HEK293 (cell line): ENCODE measurements around the gene RBBP5.

Experiments used
- BCL11A ChIP-seq: fragments of 450-650 bp; formaldehyde crosslinking; IDR thresholded peaks from 2 replicates; pipeline ENCODE4 v1.5.1; 2016; ENCODE audit warnings: low read depth, missing biosample characterization, missing genetic modification characterization
- BCL11B ChIP-seq: fragments of 450-650 bp; formaldehyde crosslinking; IDR thresholded peaks from 2 replicates; pipeline ENCODE4 v1.5.1; 2016; ENCODE audit warnings: low read depth, missing biosample characterization, missing genetic modification characterization
- CTCF ChIP-seq: fragments of 450-650 bp; formaldehyde crosslinking; IDR thresholded peaks from 2 replicates; pipeline ENCODE4 v1.5.1; 2016; ENCODE audit warnings: missing biosample characterization, missing genetic modification characterization
- KLF17 ChIP-seq: fragments of 450-650 bp; formaldehyde crosslinking; IDR thresholded peaks from 2 replicates; pipeline ENCODE4 v1.5.1; 2016; ENCODE audit warnings: missing biosample characterization, missing genetic modification characterization
- MYNN ChIP-seq: fragments of 450-650 bp; formaldehyde crosslinking; IDR thresholded peaks from 2 replicates; pipeline ENCODE4 v1.5.1; 2016; ENCODE audit warnings: missing biosample characterization, missing genetic modification characterization, borderline replicate concordance
- PRDM10 ChIP-seq: fragments of 450-650 bp; formaldehyde crosslinking; IDR thresholded peaks from 2 replicates; pipeline ENCODE4 v1.5.1; 2016; ENCODE audit warnings: missing biosample characterization, missing genetic modification characterization
- SP2 ChIP-seq: fragments of 450-650 bp; formaldehyde crosslinking; IDR thresholded peaks from 2 replicates; pipeline ENCODE4 v1.5.1; 2016; ENCODE audit warnings: missing biosample characterization, missing genetic modification characterization
- TRIM28 ChIP-seq: IDR thresholded peaks from 2 replicates; pipeline ENCODE4 v1.6.1; 2011; ENCODE audit warnings: low read length, control low read depth, borderline replicate concordance
- ZBTB44 ChIP-seq: fragments of 450-650 bp; IDR thresholded peaks from 2 replicates; pipeline ENCODE4 v1.5.1; 2018; ENCODE audit warnings: missing biosample characterization, mild to moderate bottlenecking, missing genetic modification characterization
- ZFP69B ChIP-seq: fragments of 450-650 bp; formaldehyde crosslinking; IDR thresholded peaks from 2 replicates; pipeline ENCODE4 v1.5.1; 2016; ENCODE audit warnings: missing biosample characterization, missing genetic modification characterization
- ZNF112 ChIP-seq: fragments of 450-650 bp; formaldehyde crosslinking; IDR thresholded peaks from 2 replicates; pipeline ENCODE4 v1.5.0; 2017; ENCODE audit warnings: missing biosample characterization, missing genetic modification characterization
- ZNF132 ChIP-seq: fragments of 450-650 bp; formaldehyde crosslinking; IDR thresholded peaks from 2 replicates; pipeline ENCODE4 v1.5.1; 2017; ENCODE audit warnings: missing biosample characterization, missing genetic modification characterization, borderline replicate concordance
- ZNF140 ChIP-seq: fragments of 450-650 bp; formaldehyde crosslinking; IDR thresholded peaks from 2 replicates; pipeline ENCODE4 v1.5.1; 2016; ENCODE audit warnings: missing biosample characterization, missing genetic modification characterization
- ZNF2 ChIP-seq: fragments of 450-650 bp; formaldehyde crosslinking; IDR thresholded peaks from 2 replicates; pipeline ENCODE4 v1.5.1; 2016; ENCODE audit warnings: missing biosample characterization, missing genetic modification characterization
- ZNF214 ChIP-seq: fragments of 450-650 bp; formaldehyde crosslinking; IDR thresholded peaks from 2 replicates; pipeline ENCODE4 v1.5.1; 2017; ENCODE audit warnings: missing biosample characterization, mild to moderate bottlenecking, missing genetic modification characterization, borderline replicate concordance
- ZNF274 ChIP-seq, 2 experiments: fragments of 200-500 bp in 1 of 2; fragments of 450-650 bp in 1 of 2; sonication (Bioruptor generic) in 1 of 2; formaldehyde crosslinking in 1 of 2; IDR thresholded peaks; 2 replicates each; pipeline versions ENCODE4 v1.5.1 to v1.6.1; 2014 to 2016; ENCODE audit warnings: borderline replicate concordance in 1 of 2, inconsistent platforms in 1 of 2, low read length in 1 of 2, missing biosample characterization in 1 of 2, missing genetic modification characterization in 1 of 2
- ZNF280C ChIP-seq: fragments of 450-650 bp; formaldehyde crosslinking; IDR thresholded peaks from 2 replicates; pipeline ENCODE4 v1.5.1; 2016; ENCODE audit warnings: missing biosample characterization, missing genetic modification characterization
- ZNF341 ChIP-seq: fragments of 450-650 bp; formaldehyde crosslinking; IDR thresholded peaks from 2 replicates; pipeline ENCODE4; 2016; ENCODE audit warnings: low read depth, missing biosample characterization, missing genetic modification characterization
- ZNF362 ChIP-seq: fragments of 450-650 bp; formaldehyde crosslinking; IDR thresholded peaks from 2 replicates; pipeline ENCODE4 v1.5.1; 2016; ENCODE audit warnings: missing biosample characterization, missing genetic modification characterization
- ZNF391 ChIP-seq: fragments of 450-650 bp; formaldehyde crosslinking; IDR thresholded peaks from 2 replicates; pipeline ENCODE4 v1.5.1; 2016; ENCODE audit warnings: low read depth, missing biosample characterization, missing genetic modification characterization, borderline replicate concordance
- ZNF473 ChIP-seq: fragments of 450-650 bp; formaldehyde crosslinking; IDR thresholded peaks from 2 replicates; pipeline ENCODE4 v1.5.1; 2017; ENCODE audit warnings: missing biosample characterization, missing genetic modification characterization
- ZNF48 ChIP-seq: fragments of 450-650 bp; formaldehyde crosslinking; IDR thresholded peaks from 2 replicates; pipeline ENCODE4 v1.5.1; 2016; ENCODE audit warnings: missing biosample characterization, missing genetic modification characterization
- ZNF660 ChIP-seq: fragments of 450-650 bp; IDR thresholded peaks from 2 replicates; pipeline ENCODE4 v1.5.1; 2018; ENCODE audit warnings: missing biosample characterization, mild to moderate bottlenecking, missing genetic modification characterization
- ZNF704 ChIP-seq: fragments of 450-650 bp; formaldehyde crosslinking; IDR thresholded peaks from 2 replicates; pipeline ENCODE4 v1.5.1; 2016; ENCODE audit warnings: missing biosample characterization, missing genetic modification characterization
- ZNF747 ChIP-seq: fragments of 450-650 bp; formaldehyde crosslinking; IDR thresholded peaks from 2 replicates; pipeline ENCODE4 v1.5.1; 2016; ENCODE audit warnings: missing biosample characterization, missing genetic modification characterization
- ZNF792 ChIP-seq: fragments of 450-650 bp; formaldehyde crosslinking; IDR thresholded peaks from 2 replicates; pipeline ENCODE4 v1.5.1; 2016; ENCODE audit warnings: missing biosample characterization, missing genetic modification characterization

The RBBP5 gene

GRCh38 chr1:205121660-205122488, at the start of gene RBBP5 (continued):
- TF ChIP-seq CTCF (peak; percentile 99), SP2 (tag by site-specific recombination) (peak; percentile 72), ZNF660 (tag by site-specific recombination) (peak; percentile 100), ZNF473 (tag by site-specific recombination) (no peak), ZNF132 (no peak), ZNF792 (tag by site-specific recombination) (0 out of 2 replicates have a peak, but pooled peaks have one; percentile 55), ZBTB44 (tag by site-specific recombination) (peak; percentile 94), ZNF112 (tag by site-specific recombination) (no peak), MYNN (0 out of 2 replicates have a peak, but pooled peaks have one; percentile 30), BCL11B (tag by site-specific recombination) (peak; percentile 67), ZNF341 (tag by site-specific recombination) (0 out of 2 replicates have a peak, but pooled peaks have one; percentile 9), ZNF274 (IDR thresholded peaks at IDR 0.05; ENCODE audit: low read length) (no peak), ZNF274 (tag by site-specific recombination; IDR thresholded peaks at IDR 0.05; ENCODE audit: borderline replicate concordance) (no peak), PRDM10 (peak; percentile 93), ZNF704 (tag by site-specific recombination) (peak; percentile 78), ZNF362 (tag by site-specific recombination) (no peak), ZNF140 (tag by site-specific recombination) (no peak), ZFP69B (tag by site-specific recombination) (peak; percentile 93), KLF17 (tag by site-specific recombination) (peak; percentile 99), ZNF747 (tag by site-specific recombination) (no peak), ZNF391 (tag by site-specific recombination) (peak; percentile 98), ZNF2 (tag by site-specific recombination) (peak; percentile 98), TRIM28 (peak; percentile 96), ZNF280C (tag by site-specific recombination) (no peak), ZNF214 (tag by site-specific recombination) (no peak), BCL11A (tag by site-specific recombination) (peak; percentile 91), ZNF48 (no peak)
